Fibroblast of peridontal ligament (primary cell): ENCODE results near the gene GTPBP8.
"Not testable (repeated sequence)": the region's sequence is repeated elsewhere in the genome, so short reads cannot be mapped to it uniquely, and the experiment has no call there.

Experiments
- DNase-seq: peaks from one replicate; pipeline ENCODE4 v3.0.0-alpha.2; 2010; ENCODE audit errors: extremely low read depth

GTPBP8 gene

DNA sequence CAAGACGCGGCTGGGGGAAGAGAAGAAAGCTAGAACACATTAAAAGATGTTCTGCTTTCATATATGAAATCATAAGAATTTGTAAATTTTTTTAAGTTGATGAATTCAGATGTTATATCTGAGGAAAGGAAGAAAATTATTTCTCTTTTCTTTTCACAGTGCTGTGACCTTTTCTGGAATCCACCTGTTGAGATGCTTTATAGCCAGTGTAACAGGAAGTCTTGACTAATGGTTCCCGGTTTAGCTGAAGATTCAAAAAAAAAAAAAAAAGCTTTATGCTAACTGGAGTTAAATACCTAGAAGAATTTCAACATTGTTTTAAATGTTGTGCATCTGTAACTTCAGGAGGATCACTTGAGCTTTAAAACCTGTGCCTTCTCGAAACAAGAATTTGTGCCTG, 9.9 kb downstream of the GTPBP8 start:
- DNase-seq, result no peak

GRCh38 chr3:113002037-113002436, 11.3 kb downstream of the GTPBP8 start:
- no peak for DNase-seq

DNA sequence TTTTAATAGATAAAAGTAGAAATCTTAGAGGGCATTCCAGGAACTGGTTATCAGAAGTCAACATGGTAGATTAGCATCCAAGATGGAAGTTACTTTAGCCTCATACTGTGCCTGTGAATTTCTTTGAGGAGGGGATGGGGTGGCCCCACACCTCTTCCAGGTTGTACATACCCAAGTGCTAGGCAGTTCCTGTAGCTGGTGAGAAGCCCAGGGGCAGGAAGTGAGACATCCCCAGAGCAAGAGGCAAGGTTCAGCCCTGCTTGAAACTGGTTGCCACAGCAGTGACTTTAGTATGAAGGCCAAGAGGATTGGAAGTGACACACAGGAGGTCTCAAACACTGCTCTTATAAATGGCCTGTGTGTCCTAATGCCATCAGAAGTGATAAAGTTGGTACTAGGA, 11.9 kb downstream of the GTPBP8 start:
- DNase-seq, result no peak

DNA sequence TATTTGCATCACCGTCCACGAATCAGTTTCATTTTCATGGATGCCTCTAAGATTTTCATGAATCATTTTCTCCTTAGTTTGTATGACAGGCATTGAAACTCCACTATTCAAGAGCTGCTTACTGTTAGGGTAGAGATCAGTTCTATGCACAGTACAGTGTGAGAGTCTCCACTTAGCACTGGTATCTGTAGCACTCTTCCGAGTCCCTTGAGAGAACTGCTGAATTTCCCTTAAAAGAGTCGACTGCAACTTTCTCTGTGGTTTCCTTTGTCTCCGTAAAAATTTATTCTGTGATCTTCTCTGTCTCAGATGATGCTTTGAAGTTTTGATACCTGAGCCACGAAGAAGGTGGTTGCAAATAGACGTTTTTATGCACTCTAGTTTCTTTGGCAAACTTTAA, 14.8 kb downstream of the GTPBP8 start:
- DNase-seq, result no peak

DNA sequence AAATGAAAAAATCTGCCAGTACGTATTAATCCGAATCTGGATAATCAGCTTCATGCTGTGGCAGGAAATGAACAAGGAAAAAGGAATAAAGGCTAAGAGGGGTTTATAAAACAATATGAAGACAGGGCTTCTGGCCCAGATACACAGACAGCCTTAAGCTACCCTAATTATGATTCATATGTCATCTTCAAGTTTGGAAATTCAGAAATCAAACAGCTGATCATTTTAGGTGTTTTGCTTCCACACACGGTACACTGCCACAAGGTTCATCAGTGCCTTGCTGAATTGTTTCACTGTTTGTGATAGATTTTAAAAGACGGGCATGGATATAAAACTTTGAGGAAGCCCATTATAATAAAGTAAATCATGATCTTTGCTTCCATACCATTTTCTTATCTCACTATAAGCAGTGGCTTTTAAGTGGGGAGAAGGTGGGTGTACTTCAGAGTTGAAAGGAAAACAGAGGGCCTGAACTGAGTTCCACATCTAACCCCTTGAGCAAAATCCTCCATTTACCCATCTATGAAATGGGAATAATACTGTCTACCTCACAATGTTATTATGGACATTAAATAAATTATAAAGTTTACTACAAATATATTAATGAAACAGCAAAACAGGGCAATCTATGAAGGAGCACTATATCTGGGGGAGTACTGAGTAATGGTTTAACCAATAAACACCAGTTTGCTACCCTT, 15.7 kb downstream of the GTPBP8 start:
- DNase-seq, result no peak

DNA sequence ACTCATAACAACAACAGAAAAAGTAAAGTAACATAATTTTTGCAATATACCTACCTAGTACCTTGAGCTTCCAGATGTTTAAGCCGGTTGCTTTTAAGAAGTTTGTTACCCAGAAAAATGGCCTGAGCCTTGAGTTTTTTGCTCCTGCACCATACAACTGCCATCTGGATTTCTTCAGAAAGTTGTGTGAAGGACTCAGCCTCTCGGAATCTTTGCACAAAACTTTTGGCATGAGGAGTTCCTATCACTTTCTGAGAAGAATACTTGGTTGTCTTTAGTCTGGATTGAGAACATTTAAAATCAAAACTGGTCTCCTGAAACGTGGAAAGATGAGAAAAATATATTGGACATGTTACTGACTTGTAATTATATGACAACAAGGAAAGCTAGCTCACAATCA, 17.3 kb downstream of the GTPBP8 start:
- DNase-seq, result peak; percentile 54

DNA sequence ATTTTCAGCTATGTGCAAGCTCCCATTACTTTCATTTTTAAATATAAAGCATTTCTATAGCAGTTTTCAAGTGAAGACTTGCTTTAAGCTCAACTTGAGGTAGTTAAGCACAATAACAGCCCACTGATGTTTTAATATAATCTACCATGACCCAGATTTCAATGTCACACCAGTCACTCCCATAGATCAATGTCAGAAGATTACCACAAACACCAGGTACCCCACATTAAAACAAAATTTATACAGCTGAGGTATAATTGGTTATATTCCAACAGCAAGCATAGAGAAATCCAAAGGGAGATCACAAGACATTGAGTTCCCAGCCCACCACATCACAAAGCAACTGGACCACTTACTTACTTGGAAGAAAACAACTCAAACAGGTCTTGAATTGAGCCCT, 22.8 kb downstream of the GTPBP8 start:
- DNase-seq, result no peak

GRCh38 chr3:113018536-113019181, 27.9 kb downstream of the GTPBP8 start:
- peak; percentile 67 for DNase-seq

DNA sequence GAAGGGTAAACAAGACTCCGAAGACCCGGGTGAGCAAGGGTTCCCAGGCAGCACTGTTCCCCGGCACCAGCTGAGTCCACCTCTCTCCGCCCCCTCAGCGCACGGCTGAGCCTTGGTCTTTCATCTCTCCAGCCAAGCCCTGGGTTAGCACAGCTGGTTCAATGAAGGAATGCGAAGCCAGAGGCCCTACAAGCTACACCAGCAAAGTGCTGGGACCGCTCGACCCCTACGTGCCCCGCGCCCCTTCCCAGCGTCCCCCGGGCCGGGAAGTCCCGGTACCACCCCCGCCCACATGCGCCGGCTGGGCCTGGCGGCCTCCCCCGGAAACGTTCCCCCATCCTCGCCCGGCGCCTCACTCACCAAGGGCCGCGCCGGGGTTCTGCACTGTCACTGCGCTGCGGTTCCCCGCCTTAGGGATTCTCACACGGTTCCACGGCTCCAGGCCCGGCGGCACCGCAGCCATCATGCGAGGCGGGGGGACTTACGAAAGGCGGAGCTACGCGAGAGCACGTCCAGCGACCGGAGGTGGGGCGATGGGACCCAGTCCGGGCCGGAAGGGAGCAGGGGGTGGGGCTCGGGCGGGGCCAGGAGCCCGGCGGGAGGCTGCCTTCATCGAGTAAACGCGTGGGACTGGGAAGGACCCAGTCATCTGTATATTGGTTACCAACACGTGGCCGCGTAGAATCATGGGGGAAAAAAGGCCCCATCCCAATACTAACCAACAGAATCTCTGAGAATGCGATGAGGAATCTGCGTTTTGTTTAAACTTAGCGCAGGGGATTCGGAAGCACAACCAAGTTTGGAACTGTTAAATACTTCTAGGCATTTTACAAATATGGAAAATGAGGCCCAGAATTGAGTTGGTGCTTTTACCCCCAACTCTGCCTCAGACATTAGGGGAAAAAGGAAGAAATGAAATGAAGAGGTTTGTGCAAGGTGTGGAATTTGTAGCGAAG, 28.7 kb downstream of the GTPBP8 start:
- peak; percentile 89 for DNase-seq

GRCh38 chr3:113021471-113021870, 30.7 kb downstream of the GTPBP8 start:
- no peak for DNase-seq

GRCh38 chr3:113034011-113034410, 43.2 kb downstream of the GTPBP8 start:
- DNase-seq, result peak; percentile 25

- DNase-seq, result peak; percentile 68
Observed at GRCh38 chr3:113035387-113035982, 44.7 kb downstream of the GTPBP8 start.

GRCh38 chr3:113038328-113038727, 47.5 kb downstream of the GTPBP8 start:
- no peak for DNase-seq

GRCh38 chr3:113039546-113039945, 48.8 kb downstream of the GTPBP8 start:
- DNase-seq, result no peak

DNA sequence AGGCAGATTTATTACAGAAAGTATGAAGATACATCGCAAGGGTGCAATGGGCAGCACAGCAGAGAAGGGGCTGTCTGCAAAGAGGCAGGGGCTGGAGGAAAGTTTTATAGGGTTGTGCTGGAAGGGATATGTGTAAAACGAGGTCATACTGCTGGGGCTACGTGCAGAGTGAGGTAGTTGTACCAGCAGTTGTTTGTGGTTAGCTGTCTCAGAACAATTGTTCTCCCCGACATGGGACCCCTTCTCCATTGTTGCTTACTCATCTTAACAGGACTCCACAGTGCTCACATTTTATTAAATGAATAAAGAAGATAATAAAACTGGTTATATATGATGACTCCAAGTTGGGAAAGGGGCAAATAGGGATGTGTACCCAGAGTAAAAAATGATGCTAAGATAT, 49.4 kb downstream of the GTPBP8 start:
- DNase-seq, result no peak

DNA sequence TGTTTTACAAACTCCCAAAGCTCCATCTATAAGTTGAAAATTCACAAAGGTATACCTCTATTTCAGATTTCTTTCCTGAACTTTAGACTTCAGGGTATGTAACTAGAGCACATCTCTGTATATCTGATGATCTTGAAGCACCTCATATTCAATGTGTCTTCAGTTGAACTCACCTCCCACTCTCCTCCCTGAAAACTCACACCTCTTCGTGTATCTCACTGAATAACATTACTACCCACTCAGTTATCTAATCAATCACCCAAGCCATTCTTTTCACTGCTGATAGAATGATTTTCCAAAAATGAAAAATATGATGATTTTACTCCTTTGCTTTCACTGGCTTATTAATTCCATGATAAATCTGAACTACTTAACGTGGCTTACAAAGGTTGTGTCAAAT, 52.9 kb downstream of the GTPBP8 start:
- no peak for DNase-seq

DNA sequence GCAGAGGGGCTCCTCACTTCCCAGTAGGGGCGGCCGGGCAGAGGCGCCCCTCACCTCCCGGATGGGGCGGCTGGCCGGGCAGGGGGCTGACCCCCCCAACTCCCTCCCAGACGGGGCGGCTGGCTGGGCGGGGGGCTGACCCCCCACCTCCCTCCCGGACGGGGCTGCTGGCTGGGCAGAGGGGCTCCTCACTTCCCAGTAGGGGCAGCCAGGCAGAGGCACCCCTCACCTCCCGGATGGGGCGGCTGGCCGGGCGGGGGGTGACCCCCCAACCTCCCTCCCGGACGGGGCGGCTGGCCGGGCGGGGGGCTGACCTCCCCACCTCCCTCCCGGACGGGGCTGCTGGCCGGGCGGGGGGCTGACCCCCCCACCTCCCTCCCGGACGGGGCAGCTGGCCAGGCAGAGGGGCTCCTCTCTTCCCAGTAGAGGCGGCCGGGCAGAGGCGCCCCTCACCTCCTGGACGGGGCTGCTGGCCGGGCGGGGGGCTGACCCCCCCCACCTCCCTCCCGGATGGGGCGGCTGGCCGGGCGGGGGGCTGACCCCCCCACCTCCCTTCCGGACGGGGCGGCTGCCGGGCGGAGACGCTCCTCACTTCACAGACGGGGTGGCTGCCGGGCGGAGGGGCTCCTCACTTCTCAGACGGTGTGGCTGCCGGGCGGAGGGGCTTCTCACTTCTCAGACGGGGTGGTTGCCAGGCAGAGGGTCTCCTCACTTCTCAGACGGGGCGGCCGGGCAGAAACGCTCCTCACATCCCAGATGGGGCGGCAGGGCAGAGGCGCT, 55.6 kb downstream of the GTPBP8 start:
- DNase-seq, result not testable (repeated sequence)

- DNase-seq, result peak; percentile 86
Observed at GRCh38 chr3:113051302-113051711, 60.5 kb downstream of the GTPBP8 start.
